ENCODE data around the gene GPR55. TPM values are rescaled to one million over a fixed set of nuclear protein-coding genes. Genes with fewer than 3 reads are reported as not detected.

The GPR55 gene
- total and polyA plus RNA-seq, 2 donors (not counting 3 experiments of a cell fraction or from before 2014, with no cell fraction given) = not detected

- Histone ChIP-seq H2AFZ (ENCODE audit: low read depth, low read length) (no peak overlapping the region), H4K20me1 (replicated peaks; ENCODE audit: control insufficient read depth, extremely low read depth, insufficient read depth, low read length) (no peaks in the 10 kb centered on the region), H3K79me2 (ENCODE audit: control insufficient read depth, insufficient read depth, low read length) (no peaks in the 10 kb centered on the region), H3K27me3 (ENCODE audit: control insufficient read depth in 2 of 2, insufficient read depth in 2 of 2, low read length in 2 of 2) (peaks cover 0 to 20% of the 10 kb centered on the region in 2 experiments), H3K9me1 (replicated peaks; ENCODE audit: control insufficient read depth, extremely low read depth, insufficient read depth, low read length) (no peaks in the 10 kb centered on the region), H3K36me3 (ENCODE audit: control insufficient read depth in 2 of 2, extremely low read depth in 1 of 2, insufficient read depth in 2 of 2, low read length in 2 of 2) (no peaks in the 10 kb centered on the region), H3K27ac (ENCODE audit: insufficient read depth, low read depth, low read length) (no peak overlapping the region), H3K4me1 (ENCODE audit: control insufficient read depth, extremely low read depth, insufficient read depth, low read length) (no peaks in the 10 kb centered on the region), H3K9me3 (replicated peaks; ENCODE audit: control insufficient read depth, insufficient read depth, low read length) (no peaks in the 10 kb centered on the region), H3K9ac (replicated peaks; ENCODE audit: extremely low read depth, insufficient read depth, low read length) (no peak overlapping the region), H3K4me2 (ENCODE audit: insufficient read depth, low read length) (no peak overlapping the region), H3K4me3 (replicated peaks in 1 of 3; ENCODE audit: insufficient read depth in 1 of 3, low read depth in 1 of 3, low read length in 3 of 3) (no peak overlapping the region)
- FAIRE-seq (no peak), DNase-seq (ENCODE audit: low read depth, low spot score) (no peak)
- dilution Hi-C loops (cut with MboI; ENCODE audit: extremely low pct_ligation_motif_present, low sequenced_read_pairs) = no loop called here
- ChIA-PET CTCF (no interaction called here), POLR2A (no interaction called here)
- BruUV-seq (replicated peaks) = no TSS peak
- TF ChIP-seq CTCF (IDR thresholded peaks at IDR 0.05; ENCODE audit: extremely low read depth in 1 of 2, insufficient read depth in 1 of 2, low read depth in 1 of 2, low read length in 2 of 2) (no peak), GATA2 (IDR thresholded peaks at IDR 0.05; ENCODE audit: insufficient read depth, insufficient read length, low read depth, low read length) (no peak), MAX (IDR thresholded peaks at IDR 0.05; ENCODE audit: insufficient read depth, insufficient read length) (no peak), POLR2A (IDR thresholded peaks at IDR 0.05; ENCODE audit: low read depth, low read length) (no peak), JUN (IDR thresholded peaks at IDR 0.05; ENCODE audit: borderline replicate concordance, insufficient read depth, insufficient read length, low read depth) (no peak), POLR2AphosphoS5 (IDR thresholded peaks at IDR 0.05; ENCODE audit: insufficient read depth, low read depth, low read length) (no peak), EZH2 (IDR thresholded peaks at IDR 0.05; ENCODE audit: borderline replicate concordance, low read depth, low read length, severe bottlenecking) (no peak), MYC (IDR thresholded peaks at IDR 0.05; ENCODE audit: low read depth, low read length) (no peak), FOS (IDR thresholded peaks at IDR 0.05; ENCODE audit: borderline replicate concordance, insufficient read depth, low read length) (no peak)
- intact Hi-C loops (cut with micrococcal nuclease) = no loop called here
Measured at GRCh38 chr2:230919240-230919639, 5.8 kb downstream of the GPR55 start.

Measured in endothelial cell of umbilical vein (primary cell).